HEK293 (cell line): ENCODE results near the gene LRRC49.

Source experiments
- FEZF1 ChIP-seq: fragments of 450-650 bp; formaldehyde crosslinking; IDR thresholded peaks from 2 replicates; pipeline ENCODE4 v1.5.1; 2016; ENCODE audit warnings: missing biosample characterization, missing genetic modification characterization
- GLIS1 ChIP-seq: fragments of 450-650 bp; formaldehyde crosslinking; IDR thresholded peaks from 2 replicates; pipeline ENCODE4 v1.5.1; 2016; ENCODE audit warnings: missing biosample characterization, missing genetic modification characterization
- GLIS2 ChIP-seq: fragments of 450-650 bp; formaldehyde crosslinking; IDR thresholded peaks from 2 replicates; pipeline ENCODE4 v1.5.1; 2016; ENCODE audit warnings: missing biosample characterization, missing genetic modification characterization
- IKZF3 ChIP-seq: fragments of 450-650 bp; IDR thresholded peaks from 2 replicates; pipeline ENCODE4 v1.5.0; 2018; ENCODE audit warnings: missing biosample characterization, mild to moderate bottlenecking, missing genetic modification characterization, moderate library complexity
- INSM2 ChIP-seq: fragments of 450-650 bp; formaldehyde crosslinking; IDR thresholded peaks from 2 replicates; pipeline ENCODE4 v1.5.1; 2016; ENCODE audit warnings: missing biosample characterization, missing genetic modification characterization
- OSR2 ChIP-seq: fragments of 450-650 bp; formaldehyde crosslinking; IDR thresholded peaks from 2 replicates; pipeline ENCODE4 v1.5.1; 2016; ENCODE audit warnings: missing biosample characterization, missing genetic modification characterization
- PATZ1 ChIP-seq: fragments of 450-650 bp; formaldehyde crosslinking; IDR thresholded peaks from 2 replicates; pipeline ENCODE4 v1.5.1; 2016; ENCODE audit warnings: missing biosample characterization, missing genetic modification characterization
- PRDM6 ChIP-seq: fragments of 450-650 bp; formaldehyde crosslinking; IDR thresholded peaks from 2 replicates; pipeline ENCODE4 v1.5.1; 2017; ENCODE audit warnings: missing biosample characterization, missing genetic modification characterization
- SP7 ChIP-seq: fragments of 450-650 bp; formaldehyde crosslinking; IDR thresholded peaks from 2 replicates; pipeline ENCODE4 v1.5.1; 2016; ENCODE audit warnings: missing biosample characterization, missing genetic modification characterization
- ZBTB17 ChIP-seq: fragments of 450-650 bp; formaldehyde crosslinking; IDR thresholded peaks from 2 replicates; pipeline ENCODE4 v1.5.1; 2016; ENCODE audit warnings: missing biosample characterization, missing genetic modification characterization
- ZBTB21 ChIP-seq: fragments of 450-650 bp; formaldehyde crosslinking; IDR thresholded peaks from 2 replicates; pipeline ENCODE4 v1.5.1; 2017; ENCODE audit warnings: missing biosample characterization, missing genetic modification characterization
- ZFP69B ChIP-seq: fragments of 450-650 bp; formaldehyde crosslinking; IDR thresholded peaks from 2 replicates; pipeline ENCODE4 v1.5.1; 2016; ENCODE audit warnings: missing biosample characterization, missing genetic modification characterization
- ZIC2 ChIP-seq: fragments of 450-650 bp; formaldehyde crosslinking; IDR thresholded peaks from 2 replicates; pipeline ENCODE4 v1.5.1; 2016; ENCODE audit warnings: missing biosample characterization, missing genetic modification characterization
- ZNF146 ChIP-seq: fragments of 450-650 bp; formaldehyde crosslinking; IDR thresholded peaks from 2 replicates; pipeline ENCODE4 v1.5.1; 2016; ENCODE audit warnings: missing biosample characterization, missing genetic modification characterization
- ZNF184 ChIP-seq: fragments of 450-650 bp; IDR thresholded peaks from 2 replicates; pipeline ENCODE4 v1.5.1; 2018; ENCODE audit warnings: missing biosample characterization, mild to moderate bottlenecking, missing genetic modification characterization
- ZNF398 ChIP-seq: fragments of 450-650 bp; formaldehyde crosslinking; IDR thresholded peaks from 2 replicates; pipeline ENCODE4 v1.5.1; 2017; ENCODE audit warnings: missing biosample characterization, missing genetic modification characterization
- ZNF426 ChIP-seq: fragments of 450-650 bp; formaldehyde crosslinking; IDR thresholded peaks from 2 replicates; pipeline ENCODE4 v1.5.1; 2017; ENCODE audit warnings: missing biosample characterization, missing genetic modification characterization, mild to moderate bottlenecking, inconsistent platforms, moderate library complexity
- ZNF548 ChIP-seq: fragments of 450-650 bp; formaldehyde crosslinking; IDR thresholded peaks from 2 replicates; pipeline ENCODE4 v1.5.1; 2016; ENCODE audit warnings: missing biosample characterization, missing genetic modification characterization
- ZNF660 ChIP-seq: fragments of 450-650 bp; IDR thresholded peaks from 2 replicates; pipeline ENCODE4 v1.5.1; 2018; ENCODE audit warnings: missing biosample characterization, mild to moderate bottlenecking, missing genetic modification characterization
- ZNF777 ChIP-seq: fragments of 450-650 bp; formaldehyde crosslinking; IDR thresholded peaks from 2 replicates; pipeline ENCODE4 v1.5.1; 2017; ENCODE audit warnings: missing biosample characterization, missing genetic modification characterization, borderline replicate concordance
- ZNF830 ChIP-seq: fragments of 450-650 bp; IDR thresholded peaks from 2 replicates; pipeline ENCODE4 v1.5.0; 2018; ENCODE audit warnings: missing biosample characterization, missing genetic modification characterization, low read depth, mild to moderate bottlenecking, moderate library complexity
- ZSCAN23 ChIP-seq: fragments of 450-650 bp; formaldehyde crosslinking; IDR thresholded peaks from 2 replicates; pipeline ENCODE4 v1.5.1; 2016; ENCODE audit warnings: missing biosample characterization, missing genetic modification characterization
- ZSCAN5A ChIP-seq: fragments of 450-650 bp; formaldehyde crosslinking; IDR thresholded peaks from 2 replicates; pipeline ENCODE4 v1.5.1; 2016; ENCODE audit warnings: missing biosample characterization, missing genetic modification characterization
- ZXDB ChIP-seq: fragments of 450-650 bp; formaldehyde crosslinking; IDR thresholded peaks from 2 replicates; pipeline ENCODE4 v1.5.1; 2016; ENCODE audit warnings: missing biosample characterization, missing genetic modification characterization
- TF ChIP-seq, protein P1 (sequence below): fragments of 450-650 bp; formaldehyde crosslinking; IDR thresholded peaks from 2 replicates; pipeline ENCODE4 v1.5.1; 2017; ENCODE audit warnings: missing biosample characterization, missing genetic modification characterization

LRRC49 gene

GRCh38 chr15:70856884-70857561, 35.6 kb upstream of the LRRC49 start (continued):
- TF ChIP-seq INSM2 (tag by site-specific recombination) (peak; percentile 55; the same call in 1 of the 2 replicates), ZBTB17 (tag by site-specific recombination) (peak; percentile 90), ZFP69B (tag by site-specific recombination) (peak; percentile 95), ZSCAN23 (tag by site-specific recombination) (no peak), OSR2 (tag by site-specific recombination) (peak; percentile 68; the same call in 1 of the 2 replicates), PATZ1 (tag by site-specific recombination) (peak; percentile 92), IKZF3 (tag by site-specific recombination) (peak; percentile 94), GLIS2 (peak; percentile 35; the same call in 1 of the 2 replicates), ZNF660 (tag by site-specific recombination) (peak; percentile 97), SP7 (tag by site-specific recombination) (peak; percentile 84), ZNF777 (no peak), ZNF830 (tag by site-specific recombination) (no peak), ZSCAN5A (tag by site-specific recombination) (no peak), ZNF146 (tag by site-specific recombination) (no peak), ZIC2 (tag by site-specific recombination) (0 out of 2 replicates have a peak, but pooled peaks have one; percentile 61), FEZF1 (tag by site-specific recombination) (peak; percentile 82), ZBTB21 (tag by site-specific recombination) (peak; percentile 86), ZXDB (peak; percentile 74; the same call in 1 of the 2 replicates), ZNF184 (tag by site-specific recombination) (peak; percentile 77; the same call in 1 of the 2 replicates), PRDM6 (tag by site-specific recombination) (peak; percentile 96), ZNF548 (tag by site-specific recombination) (0 out of 2 replicates have a peak, but pooled peaks have one; percentile 30), ZNF398 (tag by site-specific recombination) (peak; percentile 68), ZNF426 (no peak), GLIS1 (peak; percentile 54; the same call in 1 of the 2 replicates)
- TF ChIP-seq, protein P1, sequence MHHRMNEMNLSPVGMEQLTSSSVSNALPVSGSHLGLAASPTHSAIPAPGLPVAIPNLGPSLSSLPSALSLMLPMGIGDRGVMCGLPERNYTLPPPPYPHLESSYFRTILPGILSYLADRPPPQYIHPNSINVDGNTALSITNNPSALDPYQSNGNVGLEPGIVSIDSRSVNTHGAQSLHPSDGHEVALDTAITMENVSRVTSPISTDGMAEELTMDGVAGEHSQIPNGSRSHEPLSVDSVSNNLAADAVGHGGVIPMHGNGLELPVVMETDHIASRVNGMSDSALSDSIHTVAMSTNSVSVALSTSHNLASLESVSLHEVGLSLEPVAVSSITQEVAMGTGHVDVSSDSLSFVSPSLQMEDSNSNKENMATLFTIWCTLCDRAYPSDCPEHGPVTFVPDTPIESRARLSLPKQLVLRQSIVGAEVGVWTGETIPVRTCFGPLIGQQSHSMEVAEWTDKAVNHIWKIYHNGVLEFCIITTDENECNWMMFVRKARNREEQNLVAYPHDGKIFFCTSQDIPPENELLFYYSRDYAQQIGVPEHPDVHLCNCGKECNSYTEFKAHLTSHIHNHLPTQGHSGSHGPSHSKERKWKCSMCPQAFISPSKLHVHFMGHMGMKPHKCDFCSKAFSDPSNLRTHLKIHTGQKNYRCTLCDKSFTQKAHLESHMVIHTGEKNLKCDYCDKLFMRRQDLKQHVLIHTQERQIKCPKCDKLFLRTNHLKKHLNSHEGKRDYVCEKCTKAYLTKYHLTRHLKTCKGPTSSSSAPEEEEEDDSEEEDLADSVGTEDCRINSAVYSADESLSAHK (tag by site-specific recombination), result peak; percentile 77
